NOMO-1 (cell line): ENCODE data around the gene CYP1A2.

Experiments
- DNase-seq, 2 experiments: peaks; one replicate each; lab custom pipeline; 2025; ENCODE audit not compliant: unreplicated experiment in 2 of 2; lab: John Stamatoyannopoulos, UW

Gene CYP1A2

DNA sequence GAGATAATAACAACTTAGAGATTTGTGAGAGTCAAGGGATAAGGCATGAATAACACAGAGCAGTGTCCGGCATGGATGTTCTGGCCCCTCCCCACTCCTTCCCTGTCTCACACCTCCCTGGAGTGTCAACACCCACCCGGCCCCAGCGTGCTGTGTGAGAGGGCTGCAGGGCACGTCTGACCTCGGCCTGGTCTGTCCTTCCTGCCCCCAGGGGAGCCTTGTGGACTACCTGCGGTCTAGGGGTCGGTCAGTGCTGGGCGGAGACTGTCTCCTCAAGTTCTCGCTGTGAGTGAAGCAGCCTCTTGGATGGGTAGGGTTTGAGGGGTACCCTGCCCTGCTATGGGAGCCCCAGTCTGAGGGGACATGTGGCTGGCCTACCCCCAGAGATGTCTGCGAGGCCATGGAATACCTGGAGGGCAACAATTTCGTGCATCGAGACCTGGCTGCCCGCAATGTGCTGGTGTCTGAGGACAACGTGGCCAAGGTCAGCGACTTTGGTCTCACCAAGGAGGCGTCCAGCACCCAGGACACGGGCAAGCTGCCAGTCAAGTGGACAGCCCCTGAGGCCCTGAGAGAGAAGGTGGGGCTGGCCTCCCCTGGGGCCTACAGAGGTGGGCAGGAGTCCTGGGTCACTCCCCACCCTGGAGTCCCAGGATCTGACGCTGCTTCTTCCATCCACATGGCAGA is 52.8 kb downstream of the CYP1A2 start:
- no peak for DNase-seq

DNA sequence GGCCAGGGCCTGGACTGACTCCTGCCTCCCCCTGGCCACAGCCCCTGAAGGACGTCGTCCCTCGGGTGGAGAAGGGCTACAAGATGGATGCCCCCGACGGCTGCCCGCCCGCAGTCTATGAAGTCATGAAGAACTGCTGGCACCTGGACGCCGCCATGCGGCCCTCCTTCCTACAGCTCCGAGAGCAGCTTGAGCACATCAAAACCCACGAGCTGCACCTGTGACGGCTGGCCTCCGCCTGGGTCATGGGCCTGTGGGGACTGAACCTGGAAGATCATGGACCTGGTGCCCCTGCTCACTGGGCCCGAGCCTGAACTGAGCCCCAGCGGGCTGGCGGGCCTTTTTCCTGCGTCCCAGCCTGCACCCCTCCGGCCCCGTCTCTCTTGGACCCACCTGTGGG is 53.6 kb downstream of the CYP1A2 start:
- DNase-seq, result no peak

DNA sequence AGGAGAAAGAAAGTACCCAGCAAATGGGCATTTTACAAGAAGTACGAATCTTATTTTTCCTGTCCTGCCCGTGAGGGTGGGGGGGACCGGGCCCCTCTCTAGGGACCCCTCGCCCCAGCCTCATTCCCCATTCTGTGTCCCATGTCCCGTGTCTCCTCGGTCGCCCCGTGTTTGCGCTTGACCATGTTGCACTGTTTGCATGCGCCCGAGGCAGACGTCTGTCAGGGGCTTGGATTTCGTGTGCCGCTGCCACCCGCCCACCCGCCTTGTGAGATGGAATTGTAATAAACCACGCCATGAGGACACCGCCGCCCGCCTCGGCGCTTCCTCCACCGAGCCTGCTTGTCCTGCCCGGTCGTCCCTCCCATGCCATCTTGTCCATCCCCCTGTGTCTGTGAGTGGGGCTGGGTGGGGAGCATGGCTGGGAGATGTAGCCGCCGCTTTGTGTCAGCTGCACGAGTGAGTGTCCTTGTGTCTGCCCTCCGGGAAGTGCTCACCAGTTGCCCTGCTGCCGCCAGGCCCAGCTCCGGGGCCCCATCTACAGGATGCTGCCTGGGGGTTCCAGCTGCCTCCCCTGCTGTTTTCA is 54.3 kb downstream of the CYP1A2 start:
- DNase-seq, result no peak

DNA sequence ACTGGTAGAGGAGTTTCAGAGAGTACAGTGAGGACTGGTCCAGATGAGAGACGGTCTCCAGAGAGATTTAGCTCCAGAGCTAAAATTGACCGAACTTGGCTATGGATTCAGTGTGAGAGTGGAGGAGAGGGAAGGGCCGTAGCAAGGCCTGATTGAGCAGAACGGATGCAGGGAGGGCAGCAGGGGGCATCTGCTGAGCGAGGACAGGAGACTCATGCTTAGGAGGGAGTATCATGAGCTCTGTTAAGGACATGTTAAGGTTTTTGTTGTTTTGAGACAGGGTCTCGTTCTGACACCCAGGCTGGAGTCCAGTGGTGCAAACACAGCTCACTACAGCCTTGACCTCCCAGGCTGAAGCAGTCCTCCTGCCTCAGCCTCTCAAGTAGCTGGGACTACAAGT is 56.3 kb downstream of the CYP1A2 start:
- no peak for DNase-seq
